Progenitor cell of endocrine pancreas (in vitro differentiated cells): ENCODE data around the gene LHFPL2. TPM values are rescaled to one million over a fixed set of nuclear protein-coding genes. Genes with fewer than 3 reads are reported as not detected.
A peak's percentile ranks its signal among the peaks of the same experiment; 100 is the strongest.
"Not testable (repeated sequence)": the region's sequence is repeated elsewhere in the genome, so short reads cannot be mapped to it uniquely, and the experiment has no call there.

Source experiments
- DNase-seq: peaks from one replicate; pipeline ENCODE4 v3.0.0; 2021; ENCODE audit warnings: low spot score; ENCODE audit not compliant: unreplicated experiment
- H3K27ac Mint-ChIP-seq: 2 replicates; pipeline ENCODE4 v1.8.0; 2021; ENCODE audit warnings: mild to moderate bottlenecking, moderate library complexity, mixed read lengths
- H3K27me3 Mint-ChIP-seq: 2 replicates; pipeline ENCODE4 v1.8.0; 2021; ENCODE audit warnings: mixed read lengths
- H3K36me3 Mint-ChIP-seq: 2 replicates; pipeline ENCODE4 v1.8.0; 2022; ENCODE audit warnings: mixed read lengths; ENCODE audit not compliant: insufficient read depth
- H3K4me1 Mint-ChIP-seq: 2 replicates; pipeline ENCODE4 v1.8.0; 2021; ENCODE audit warnings: low read depth, mixed read lengths
- H3K4me3 Mint-ChIP-seq: 2 replicates; pipeline ENCODE4 v1.8.0; 2021; ENCODE audit warnings: low read depth, mild to moderate bottlenecking, moderate library complexity, mixed read lengths
- H3K9me3 Mint-ChIP-seq: 2 replicates; pipeline ENCODE4 v1.8.0; 2021; ENCODE audit warnings: low read depth, mixed read lengths
- total RNA-seq: library from RNA; stranded (reverse); gene quantifications from 2 replicates; pipeline ENCODE4 v1.2.1, GENCODE V29; 2021
- TF ChIP-seq, protein P1 (sequence below): fragments of 200-600 bp; sonication (generic); IDR thresholded peaks from one replicate; pipeline ENCODE4 v1.5.0; 2021; ENCODE audit warnings: antibody characterized with exemption, mild to moderate bottlenecking; ENCODE audit not compliant: unreplicated experiment

Gene LHFPL2
- total RNA-seq, 1 donor from 2014 or later, result 15.0 TPM

DNA sequence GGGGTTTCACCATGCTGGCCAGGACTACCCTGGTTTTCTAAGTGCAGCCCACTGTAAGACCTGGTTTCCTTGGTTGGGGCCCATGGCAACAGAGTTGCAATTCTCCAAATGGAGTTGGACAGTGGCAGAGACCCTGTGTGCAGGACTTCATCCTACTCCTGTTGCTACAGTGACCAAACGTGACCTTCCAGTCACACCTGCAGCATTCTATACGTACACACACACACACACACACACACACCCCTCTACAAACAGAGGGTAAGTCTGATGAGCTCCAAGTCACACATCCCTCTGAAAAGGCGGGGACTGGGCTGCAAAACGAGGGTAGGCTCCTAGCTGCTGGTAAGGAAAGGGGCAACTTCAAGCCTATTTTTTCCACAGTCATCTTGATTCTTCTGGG lies 23.6 kb downstream of the LHFPL2 start:
- H3K27ac Mint-ChIP-seq, result no peak overlapping the region
- DNase-seq, result no peak
- TF ChIP-seq, protein P1, sequence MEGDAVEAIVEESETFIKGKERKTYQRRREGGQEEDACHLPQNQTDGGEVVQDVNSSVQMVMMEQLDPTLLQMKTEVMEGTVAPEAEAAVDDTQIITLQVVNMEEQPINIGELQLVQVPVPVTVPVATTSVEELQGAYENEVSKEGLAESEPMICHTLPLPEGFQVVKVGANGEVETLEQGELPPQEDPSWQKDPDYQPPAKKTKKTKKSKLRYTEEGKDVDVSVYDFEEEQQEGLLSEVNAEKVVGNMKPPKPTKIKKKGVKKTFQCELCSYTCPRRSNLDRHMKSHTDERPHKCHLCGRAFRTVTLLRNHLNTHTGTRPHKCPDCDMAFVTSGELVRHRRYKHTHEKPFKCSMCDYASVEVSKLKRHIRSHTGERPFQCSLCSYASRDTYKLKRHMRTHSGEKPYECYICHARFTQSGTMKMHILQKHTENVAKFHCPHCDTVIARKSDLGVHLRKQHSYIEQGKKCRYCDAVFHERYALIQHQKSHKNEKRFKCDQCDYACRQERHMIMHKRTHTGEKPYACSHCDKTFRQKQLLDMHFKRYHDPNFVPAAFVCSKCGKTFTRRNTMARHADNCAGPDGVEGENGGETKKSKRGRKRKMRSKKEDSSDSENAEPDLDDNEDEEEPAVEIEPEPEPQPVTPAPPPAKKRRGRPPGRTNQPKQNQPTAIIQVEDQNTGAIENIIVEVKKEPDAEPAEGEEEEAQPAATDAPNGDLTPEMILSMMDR, result no peak
- H3K4me3 Mint-ChIP-seq, result no peak overlapping the region
- H3K27me3 Mint-ChIP-seq, result peaks cover 8% of the 10 kb centered on the region
- peaks cover 3% of the 10 kb centered on the region for H3K9me3 Mint-ChIP-seq
- peaks cover 22% of the 10 kb centered on the region for H3K36me3 Mint-ChIP-seq
- peaks cover 53% of the 10 kb centered on the region for H3K4me1 Mint-ChIP-seq

DNA sequence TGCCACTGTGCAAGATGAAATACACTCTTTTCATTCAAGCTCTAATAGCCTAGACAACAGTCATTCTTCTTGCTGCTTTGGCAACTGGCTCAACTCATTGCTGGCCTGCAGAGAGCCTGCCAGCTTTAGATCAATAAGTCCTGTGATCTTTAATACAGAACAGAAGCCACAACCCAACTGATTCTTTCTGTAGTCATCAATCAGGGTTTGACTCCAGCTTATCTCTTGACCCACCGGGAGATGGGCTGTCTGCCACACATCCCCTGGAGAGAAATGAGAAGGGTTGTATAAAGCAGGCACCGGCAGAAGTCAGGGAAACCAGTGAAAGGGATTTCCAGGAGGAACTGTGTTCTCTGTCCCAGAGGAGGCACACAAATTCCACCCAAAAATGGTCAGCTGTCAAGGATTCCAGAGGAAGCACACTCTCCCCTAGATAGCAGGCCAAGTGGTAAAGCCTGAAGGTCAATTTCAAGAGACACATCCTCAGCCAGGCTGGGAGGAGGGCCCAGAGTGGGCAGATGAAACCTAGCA lies 24.5 kb downstream of the LHFPL2 start:
- Mint-ChIP-seq H3K27me3 (peaks cover 8% of the 10 kb centered on the region), H3K4me1 (peaks cover 53% of the 10 kb centered on the region), H3K4me3 (no peak overlapping the region), H3K9me3 (peaks cover 3% of the 10 kb centered on the region), H3K36me3 (peaks cover 21% of the 10 kb centered on the region), H3K27ac (no peak overlapping the region)
- TF ChIP-seq, protein P1, result no peak
- no peak for DNase-seq

DNA sequence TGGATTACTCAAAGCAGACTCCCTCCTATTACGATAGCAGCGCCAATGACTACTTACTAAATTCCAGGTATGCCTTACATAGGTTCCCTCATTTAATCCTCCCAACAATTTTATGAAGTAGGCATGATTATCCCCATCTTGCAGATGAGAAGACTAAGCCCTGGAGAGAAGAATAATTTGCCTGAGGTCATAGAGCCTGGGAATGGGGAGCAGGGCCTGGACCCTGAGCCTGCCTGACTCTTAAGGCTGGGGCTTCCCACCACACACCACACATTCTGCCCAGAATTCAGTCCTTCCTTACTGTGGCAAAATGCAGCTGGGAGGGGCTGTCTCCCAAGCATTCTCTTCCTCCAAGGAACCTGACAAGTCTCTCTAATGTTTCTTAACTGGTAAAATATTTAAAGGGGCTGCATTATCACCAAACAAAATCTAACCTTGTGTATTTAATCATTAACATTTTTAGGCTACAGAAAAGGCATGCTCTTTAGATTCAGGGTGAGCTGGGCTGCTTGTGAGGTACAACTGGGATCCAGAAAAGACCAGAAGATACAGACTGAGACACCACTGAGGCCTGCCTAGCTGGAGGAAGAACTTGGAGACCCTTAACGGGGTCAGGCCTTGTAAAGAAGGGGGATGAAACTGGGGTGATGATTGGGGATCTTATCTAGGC lies 26.1 kb downstream of the LHFPL2 start:
- peaks cover 3% of the 10 kb centered on the region for H3K9me3 Mint-ChIP-seq
- TF ChIP-seq, protein P1, result no peak
- H3K36me3 Mint-ChIP-seq, result peaks cover 25% of the 10 kb centered on the region
- no peak overlapping the region for H3K4me3 Mint-ChIP-seq
- peaks cover 43% of the 10 kb centered on the region for H3K4me1 Mint-ChIP-seq
- DNase-seq, result no peak
- peak overlapping the region; percentile 54 for H3K27ac Mint-ChIP-seq
- H3K27me3 Mint-ChIP-seq, result peaks cover 2% of the 10 kb centered on the region

DNA sequence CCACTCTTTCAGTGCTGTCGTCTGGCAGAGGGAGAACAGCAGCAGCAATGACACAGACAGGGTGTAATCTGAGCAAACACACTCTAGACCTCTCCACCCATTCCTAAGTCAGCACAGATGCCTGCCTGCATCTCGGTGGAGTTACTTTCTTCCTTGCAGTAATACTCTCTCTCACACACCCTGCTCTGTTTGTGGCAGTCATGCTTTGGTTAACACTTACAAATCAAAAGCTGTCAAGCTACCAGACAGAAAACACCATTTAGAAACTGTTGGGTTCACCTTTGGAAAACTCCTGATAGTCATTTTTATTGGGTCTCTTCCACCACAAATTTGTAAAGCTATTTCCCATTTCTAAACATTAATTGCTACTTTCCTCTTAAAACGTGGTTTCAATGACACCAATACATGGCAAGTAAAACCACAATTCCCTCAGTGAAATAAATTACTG lies 27.3 kb downstream of the LHFPL2 start:
- no peak for DNase-seq
- H3K27ac Mint-ChIP-seq, result no peak overlapping the region
- peaks cover 41% of the 10 kb centered on the region for H3K4me1 Mint-ChIP-seq
- TF ChIP-seq, protein P1, result no peak
- H3K4me3 Mint-ChIP-seq, result no peak overlapping the region
- no peaks in the 10 kb centered on the region for H3K27me3 Mint-ChIP-seq
- peaks cover 3% of the 10 kb centered on the region for H3K9me3 Mint-ChIP-seq
- H3K36me3 Mint-ChIP-seq, result peaks cover 29% of the 10 kb centered on the region

DNA sequence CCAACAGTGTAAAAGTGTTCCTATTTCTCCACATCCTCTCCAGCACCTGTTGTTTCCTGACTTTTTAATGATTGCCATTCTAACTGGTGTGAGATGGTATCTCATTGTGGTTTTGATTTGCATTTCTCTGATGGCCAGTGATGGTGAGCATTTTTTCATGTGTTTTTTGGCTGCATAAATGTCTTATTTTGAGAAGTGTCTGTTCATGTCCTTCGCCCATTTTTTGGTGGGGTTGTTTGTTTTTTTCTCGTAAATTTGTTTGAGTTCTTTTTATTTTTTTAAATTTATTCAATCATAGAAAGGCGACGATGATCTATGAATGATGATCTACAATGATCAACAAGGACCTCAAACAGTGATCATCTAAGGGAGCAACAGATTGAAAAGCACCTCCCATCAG lies 28.5 kb downstream of the LHFPL2 start:
- H3K9me3 Mint-ChIP-seq, DNase-seq, H3K4me3 Mint-ChIP-seq, H3K27ac Mint-ChIP-seq, H3K27me3 Mint-ChIP-seq: not testable (repeated sequence)
- Mint-ChIP-seq H3K36me3 (peaks cover 29% of the 10 kb centered on the region), H3K4me1 (peaks cover 31% of the 10 kb centered on the region)

DNA sequence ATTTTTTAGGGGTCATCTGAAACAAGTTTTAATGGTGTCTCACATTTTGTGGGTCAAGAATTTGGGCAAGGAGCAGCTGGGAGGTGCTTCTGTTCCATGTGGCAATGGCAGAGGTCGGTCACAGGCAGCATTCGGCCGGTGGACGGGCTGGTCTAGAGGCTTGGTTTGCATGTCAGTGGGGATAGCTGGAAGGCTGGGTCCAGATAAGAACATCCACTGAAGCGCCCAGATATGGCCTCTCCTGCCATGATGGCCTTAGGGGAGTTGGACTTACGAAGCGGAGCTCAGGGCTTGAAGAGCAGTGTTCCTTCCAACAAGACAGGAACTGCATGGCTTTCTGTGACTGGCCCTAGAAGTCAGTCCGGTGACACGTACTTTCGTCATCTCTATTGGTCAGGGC lies 30.3 kb downstream of the LHFPL2 start:
- no peak overlapping the region for H3K27ac Mint-ChIP-seq
- no peak for DNase-seq
- H3K9me3 Mint-ChIP-seq, result peaks cover 3% of the 10 kb centered on the region
- TF ChIP-seq, protein P1, result no peak
- H3K4me3 Mint-ChIP-seq, result no peak overlapping the region
- H3K27me3 Mint-ChIP-seq, result no peaks in the 10 kb centered on the region
- peaks cover 29% of the 10 kb centered on the region for H3K36me3 Mint-ChIP-seq
- H3K4me1 Mint-ChIP-seq, result peaks cover 15% of the 10 kb centered on the region
